ENCODE results near the gene CRYZ. TPM values are rescaled to one million over a fixed set of nuclear protein-coding genes. Genes with fewer than 3 reads are reported as not detected.

Gene CRYZ
- total and polyA plus RNA-seq, 2 of the 4 experiments (the other 2 are of a cell fraction) = 40.6 to 43.4 TPM

DNA sequence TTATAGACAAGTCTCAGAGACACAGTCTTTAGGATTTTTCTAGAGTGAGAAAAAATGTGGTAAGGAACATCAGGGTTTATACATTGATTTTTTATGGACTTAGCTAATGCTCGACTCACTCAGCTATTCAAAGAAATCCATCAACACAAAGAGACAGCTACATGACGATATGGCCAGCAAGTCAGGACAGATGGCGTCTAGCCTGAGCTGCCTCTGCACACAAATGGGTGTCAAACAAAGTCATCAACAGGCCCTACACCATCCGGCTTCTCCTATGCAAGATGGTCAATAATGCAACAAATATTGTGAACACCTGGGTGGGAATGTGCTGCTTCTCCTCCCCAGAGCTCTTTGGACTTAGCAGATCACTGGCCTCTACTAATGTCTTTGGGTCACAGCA lies 45.9 kb downstream of the CRYZ start:
- H3K4me3 ChIP-seq (ENCODE audit: insufficient read depth, low read depth, low read length) = no peak overlapping the region
- in situ Hi-C loops (cut with MboI; ENCODE audit: low sequenced_read_pairs) (no loop called here), intact Hi-C loops (cut with micrococcal nuclease) (no loop called here), dilution Hi-C loops (cut with HindIII; ENCODE audit: low sequenced_read_pairs, unreplicated experiment) (no loop called here)
- H3K4ac ChIP-seq (ENCODE audit: low read depth, low read length) = no peak overlapping the region
- no peaks in the 10 kb centered on the region for H3K9me3 ChIP-seq (ENCODE audit: control insufficient read depth, insufficient read depth, low read length)
- no CpG with 5 or more reads among the region's 4 CpGs for WGBS, 2 experiments (ENCODE audit: extremely low coverage in 2 of 2, insufficient read length in 1 of 2)
- no peak overlapping the region for H4K5ac ChIP-seq (ENCODE audit: low read depth, low read length)
- no peak overlapping the region for H2AK9ac ChIP-seq (replicated peaks; ENCODE audit: low read depth, low read length, poor library complexity)
- H2BK15ac ChIP-seq (ENCODE audit: low read depth, low read length) = no peak overlapping the region
- no peak overlapping the region for H2BK120ac ChIP-seq (ENCODE audit: low read depth, low read length)
- H3K36me3 ChIP-seq (ENCODE audit: control insufficient read depth, insufficient read depth, low read length) = no peaks in the 10 kb centered on the region
- no peaks in the 10 kb centered on the region for H3K79me1 ChIP-seq (ENCODE audit: low read depth in 1 of 2, low read length in 2 of 2)
- no peak overlapping the region for H2AK5ac ChIP-seq (ENCODE audit: low read depth, low read length)
- H3K18ac ChIP-seq (ENCODE audit: low read depth, low read length) = no peak overlapping the region
- CTCF ChIA-PET = no interaction called here
- H2BK20ac ChIP-seq (ENCODE audit: low read depth, low read length) = no peak overlapping the region
- H3K23ac ChIP-seq (ENCODE audit: low read depth, low read length) = no peak overlapping the region
- no peak overlapping the region for H2BK5ac ChIP-seq (ENCODE audit: low read depth, low read length, poor library complexity, severe bottlenecking)
- no peak overlapping the region for H3K56ac ChIP-seq (ENCODE audit: extremely low read depth, insufficient read depth, low read length)
- H3K4me2 ChIP-seq (ENCODE audit: low read depth, low read length) = no peak overlapping the region
- H3K27ac ChIP-seq (ENCODE audit: insufficient read depth, low read length) = no peak overlapping the region
- ATAC-seq (ENCODE audit: low read depth) (no peak), DNase-seq (no peak)
- H3K9me1 ChIP-seq (ENCODE audit: insufficient read depth, low read length) = no peaks in the 10 kb centered on the region
- no peaks in the 10 kb centered on the region for H3K4me1 ChIP-seq (ENCODE audit: control insufficient read depth, insufficient read depth, low read length)
- BruUV-seq (replicated peaks) = no TSS peak
- no peak overlapping the region for H4K91ac ChIP-seq (ENCODE audit: insufficient read depth, low read depth, low read length)
- H4K20me1 ChIP-seq (ENCODE audit: insufficient read depth, low read length) = no peaks in the 10 kb centered on the region
- TF ChIP-seq MAZ (IDR thresholded peaks at IDR 0.05; ENCODE audit: borderline replicate concordance, low read depth, low read length) (no peak), FOS (IDR thresholded peaks at IDR 0.05; ENCODE audit: low read depth, low read length) (no peak), MXI1 (IDR thresholded peaks at IDR 0.05; ENCODE audit: borderline replicate concordance, low read depth, low read length) (no peak), CHD1 (IDR thresholded peaks at IDR 0.05; ENCODE audit: low read depth, low read length) (no peak), RCOR1 (IDR thresholded peaks at IDR 0.05; ENCODE audit: insufficient replicate concordance, low read length) (no peak), MAFK (IDR thresholded peaks at IDR 0.05; ENCODE audit: low read depth, low read length) (no peak), NFE2L2 (IDR thresholded peaks at IDR 0.05; ENCODE audit: low read depth, low read length) (no peak), RAD21 (IDR thresholded peaks at IDR 0.05; ENCODE audit: low read length) (no peak), CEBPB (IDR thresholded peaks at IDR 0.05; ENCODE audit: low read depth, low read length) (no peak), SMC3 (IDR thresholded peaks at IDR 0.05; ENCODE audit: low read depth, low read length) (no peak), POLR2A (IDR thresholded peaks at IDR 0.05; ENCODE audit: low read depth, low read length) (no peak), RFX5 (IDR thresholded peaks at IDR 0.05; ENCODE audit: low read depth, low read length) (no peak), BHLHE40 (IDR thresholded peaks at IDR 0.05; ENCODE audit: low read depth, low read length) (no peak)
- TF ChIP-seq, protein P1, sequence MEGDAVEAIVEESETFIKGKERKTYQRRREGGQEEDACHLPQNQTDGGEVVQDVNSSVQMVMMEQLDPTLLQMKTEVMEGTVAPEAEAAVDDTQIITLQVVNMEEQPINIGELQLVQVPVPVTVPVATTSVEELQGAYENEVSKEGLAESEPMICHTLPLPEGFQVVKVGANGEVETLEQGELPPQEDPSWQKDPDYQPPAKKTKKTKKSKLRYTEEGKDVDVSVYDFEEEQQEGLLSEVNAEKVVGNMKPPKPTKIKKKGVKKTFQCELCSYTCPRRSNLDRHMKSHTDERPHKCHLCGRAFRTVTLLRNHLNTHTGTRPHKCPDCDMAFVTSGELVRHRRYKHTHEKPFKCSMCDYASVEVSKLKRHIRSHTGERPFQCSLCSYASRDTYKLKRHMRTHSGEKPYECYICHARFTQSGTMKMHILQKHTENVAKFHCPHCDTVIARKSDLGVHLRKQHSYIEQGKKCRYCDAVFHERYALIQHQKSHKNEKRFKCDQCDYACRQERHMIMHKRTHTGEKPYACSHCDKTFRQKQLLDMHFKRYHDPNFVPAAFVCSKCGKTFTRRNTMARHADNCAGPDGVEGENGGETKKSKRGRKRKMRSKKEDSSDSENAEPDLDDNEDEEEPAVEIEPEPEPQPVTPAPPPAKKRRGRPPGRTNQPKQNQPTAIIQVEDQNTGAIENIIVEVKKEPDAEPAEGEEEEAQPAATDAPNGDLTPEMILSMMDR (conservative IDR thresholded peaks at IDR 0.05; ENCODE audit: low read depth, low read length) = no peak
- TF ChIP-seq, protein P2, sequence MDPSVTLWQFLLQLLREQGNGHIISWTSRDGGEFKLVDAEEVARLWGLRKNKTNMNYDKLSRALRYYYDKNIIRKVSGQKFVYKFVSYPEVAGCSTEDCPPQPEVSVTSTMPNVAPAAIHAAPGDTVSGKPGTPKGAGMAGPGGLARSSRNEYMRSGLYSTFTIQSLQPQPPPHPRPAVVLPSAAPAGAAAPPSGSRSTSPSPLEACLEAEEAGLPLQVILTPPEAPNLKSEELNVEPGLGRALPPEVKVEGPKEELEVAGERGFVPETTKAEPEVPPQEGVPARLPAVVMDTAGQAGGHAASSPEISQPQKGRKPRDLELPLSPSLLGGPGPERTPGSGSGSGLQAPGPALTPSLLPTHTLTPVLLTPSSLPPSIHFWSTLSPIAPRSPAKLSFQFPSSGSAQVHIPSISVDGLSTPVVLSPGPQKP (IDR thresholded peaks at IDR 0.05; ENCODE audit: borderline replicate concordance, low read depth, low read length) = no peak
- TF ChIP-seq, protein P3, sequence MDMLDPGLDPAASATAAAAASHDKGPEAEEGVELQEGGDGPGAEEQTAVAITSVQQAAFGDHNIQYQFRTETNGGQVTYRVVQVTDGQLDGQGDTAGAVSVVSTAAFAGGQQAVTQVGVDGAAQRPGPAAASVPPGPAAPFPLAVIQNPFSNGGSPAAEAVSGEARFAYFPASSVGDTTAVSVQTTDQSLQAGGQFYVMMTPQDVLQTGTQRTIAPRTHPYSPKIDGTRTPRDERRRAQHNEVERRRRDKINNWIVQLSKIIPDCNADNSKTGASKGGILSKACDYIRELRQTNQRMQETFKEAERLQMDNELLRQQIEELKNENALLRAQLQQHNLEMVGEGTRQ (IDR thresholded peaks at IDR 0.05; ENCODE audit: low read depth, low read length) = no peak
- H3K9ac ChIP-seq (ENCODE audit: low read depth, low read length) = no peak overlapping the region
- no peak overlapping the region for H3K14ac ChIP-seq (replicated peaks; ENCODE audit: low read depth, low read length)
- no peak overlapping the region for H4K8ac ChIP-seq (ENCODE audit: low read depth in 2 of 2, low read length in 2 of 2)
- H3K27me3 ChIP-seq (ENCODE audit: control insufficient read depth, insufficient read depth, low read length) = no peaks in the 10 kb centered on the region
- H2AFZ ChIP-seq (replicated peaks; ENCODE audit: low read length, poor library complexity) = no peak overlapping the region
- POLR2A ChIA-PET (ENCODE audit: unreplicated experiment) = no interaction called here

All from IMR-90 (cell line).